ENCODE data around the gene COL4A4.

DNA sequence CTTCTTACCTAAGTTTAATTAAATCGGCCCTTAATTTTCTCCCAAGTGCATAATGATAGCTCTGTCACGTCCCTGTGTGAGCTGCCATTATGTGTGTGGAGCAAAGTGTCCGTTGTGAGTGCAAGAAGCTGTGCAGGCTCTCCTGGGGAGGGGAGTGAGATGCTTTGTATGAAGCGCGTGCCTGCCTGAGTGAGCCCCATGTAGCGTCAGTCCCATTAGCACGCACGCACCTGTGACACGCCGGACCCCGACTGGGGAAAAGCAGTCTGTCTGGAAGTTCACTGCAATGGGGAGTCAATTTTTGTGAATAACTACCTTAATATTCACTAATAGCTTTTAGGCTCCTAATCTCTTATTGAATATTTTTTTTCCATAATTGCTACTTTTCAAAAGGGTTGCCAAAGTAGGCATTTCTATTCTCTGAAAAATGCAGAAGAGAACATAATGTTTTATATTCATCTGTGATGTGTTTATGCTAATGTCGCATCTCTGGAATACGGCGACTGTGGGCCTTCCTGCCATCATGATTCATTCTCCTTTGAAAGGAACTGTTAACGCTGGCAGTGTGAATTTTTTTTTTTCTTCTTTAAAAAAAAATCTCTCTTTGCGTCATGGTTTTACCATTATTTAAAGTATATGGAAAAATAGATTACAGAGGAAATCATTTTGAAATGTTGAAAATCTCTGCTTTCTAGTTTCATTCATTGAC, 157.7 kb downstream of the COL4A4 start:
- TF ChIP-seq, protein P1, sequence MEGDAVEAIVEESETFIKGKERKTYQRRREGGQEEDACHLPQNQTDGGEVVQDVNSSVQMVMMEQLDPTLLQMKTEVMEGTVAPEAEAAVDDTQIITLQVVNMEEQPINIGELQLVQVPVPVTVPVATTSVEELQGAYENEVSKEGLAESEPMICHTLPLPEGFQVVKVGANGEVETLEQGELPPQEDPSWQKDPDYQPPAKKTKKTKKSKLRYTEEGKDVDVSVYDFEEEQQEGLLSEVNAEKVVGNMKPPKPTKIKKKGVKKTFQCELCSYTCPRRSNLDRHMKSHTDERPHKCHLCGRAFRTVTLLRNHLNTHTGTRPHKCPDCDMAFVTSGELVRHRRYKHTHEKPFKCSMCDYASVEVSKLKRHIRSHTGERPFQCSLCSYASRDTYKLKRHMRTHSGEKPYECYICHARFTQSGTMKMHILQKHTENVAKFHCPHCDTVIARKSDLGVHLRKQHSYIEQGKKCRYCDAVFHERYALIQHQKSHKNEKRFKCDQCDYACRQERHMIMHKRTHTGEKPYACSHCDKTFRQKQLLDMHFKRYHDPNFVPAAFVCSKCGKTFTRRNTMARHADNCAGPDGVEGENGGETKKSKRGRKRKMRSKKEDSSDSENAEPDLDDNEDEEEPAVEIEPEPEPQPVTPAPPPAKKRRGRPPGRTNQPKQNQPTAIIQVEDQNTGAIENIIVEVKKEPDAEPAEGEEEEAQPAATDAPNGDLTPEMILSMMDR (IDR thresholded peaks at IDR 0.05), result no peak
- TF ChIP-seq POLR2A (IDR thresholded peaks at IDR 0.05), result no peak

All from prostate gland (tissue), 2 donors.